ENCODE data around the gene GPC6.

Gene GPC6

GRCh38 chr13:93996481-93996880 lies 769.9 kb downstream of the GPC6 start:
- no peak for TF ChIP-seq GATA3 (IDR thresholded peaks at IDR 0.05; ENCODE audit: low read depth, low read length)
- no peak for TF ChIP-seq GATA2 (IDR thresholded peaks at IDR 0.05; ENCODE audit: low read depth, low read length)

GRCh38 chr13:94006296-94006695 lies 779.7 kb downstream of the GPC6 start:
- no peak for TF ChIP-seq GATA2 (IDR thresholded peaks at IDR 0.05; ENCODE audit: low read depth, low read length)
- no peak for TF ChIP-seq GATA3 (IDR thresholded peaks at IDR 0.05; ENCODE audit: low read depth, low read length)

- TF ChIP-seq GATA2 (IDR thresholded peaks at IDR 0.05; ENCODE audit: low read depth, low read length) (no peak), GATA3 (IDR thresholded peaks at IDR 0.05; ENCODE audit: low read depth, low read length) (no peak)
Measured at GRCh38 chr13:94007072-94007471, 780.5 kb downstream of the GPC6 start.

- no peak for TF ChIP-seq GATA2 (IDR thresholded peaks at IDR 0.05; ENCODE audit: low read depth, low read length)
- TF ChIP-seq GATA3 (IDR thresholded peaks at IDR 0.05; ENCODE audit: low read depth, low read length) = no peak
Measured at GRCh38 chr13:94009701-94010100, 783.1 kb downstream of the GPC6 start.

GRCh38 chr13:94014461-94014860 lies 787.9 kb downstream of the GPC6 start:
- TF ChIP-seq GATA3 (IDR thresholded peaks at IDR 0.05; ENCODE audit: low read depth, low read length) (no peak), GATA2 (IDR thresholded peaks at IDR 0.05; ENCODE audit: low read depth, low read length) (no peak)

- TF ChIP-seq GATA3 (IDR thresholded peaks at IDR 0.05; ENCODE audit: low read depth, low read length) (no peak), GATA2 (IDR thresholded peaks at IDR 0.05; ENCODE audit: low read depth, low read length) (no peak)
Measured at GRCh38 chr13:94020426-94020825, 793.8 kb downstream of the GPC6 start.

- TF ChIP-seq GATA2 (IDR thresholded peaks at IDR 0.05; ENCODE audit: low read depth, low read length) = no peak
- TF ChIP-seq GATA3 (IDR thresholded peaks at IDR 0.05; ENCODE audit: low read depth, low read length) = no peak
Measured at GRCh38 chr13:94020833-94021232, 794.2 kb downstream of the GPC6 start.

- TF ChIP-seq GATA3 (IDR thresholded peaks at IDR 0.05; ENCODE audit: low read depth, low read length) (no peak), GATA2 (IDR thresholded peaks at IDR 0.05; ENCODE audit: low read depth, low read length) (no peak)
Measured at GRCh38 chr13:94028234-94028633, 801.6 kb downstream of the GPC6 start.

- TF ChIP-seq GATA2 (IDR thresholded peaks at IDR 0.05; ENCODE audit: low read depth, low read length) (no peak), GATA3 (IDR thresholded peaks at IDR 0.05; ENCODE audit: low read depth, low read length) (no peak)
Measured at GRCh38 chr13:94028650-94029049, 802.0 kb downstream of the GPC6 start.

- TF ChIP-seq GATA3 (IDR thresholded peaks at IDR 0.05; ENCODE audit: low read depth, low read length) (no peak), GATA2 (IDR thresholded peaks at IDR 0.05; ENCODE audit: low read depth, low read length) (no peak)
Measured at GRCh38 chr13:94030415-94031119, 804.0 kb downstream of the GPC6 start.

GRCh38 chr13:94031609-94032008 lies 805.0 kb downstream of the GPC6 start:
- TF ChIP-seq GATA3 (IDR thresholded peaks at IDR 0.05; ENCODE audit: low read depth, low read length) (no peak), GATA2 (IDR thresholded peaks at IDR 0.05; ENCODE audit: low read depth, low read length) (no peak)

GRCh38 chr13:94033098-94033497 lies 806.5 kb downstream of the GPC6 start:
- TF ChIP-seq GATA3 (IDR thresholded peaks at IDR 0.05; ENCODE audit: low read depth, low read length) = no peak
- TF ChIP-seq GATA2 (IDR thresholded peaks at IDR 0.05; ENCODE audit: low read depth, low read length) = no peak

GRCh38 chr13:94033830-94034642 lies 807.4 kb downstream of the GPC6 start:
- TF ChIP-seq GATA2 (IDR thresholded peaks at IDR 0.05; ENCODE audit: low read depth, low read length) (no peak), GATA3 (IDR thresholded peaks at IDR 0.05; ENCODE audit: low read depth, low read length) (no peak)

- TF ChIP-seq GATA3 (IDR thresholded peaks at IDR 0.05; ENCODE audit: low read depth, low read length) (no peak), GATA2 (IDR thresholded peaks at IDR 0.05; ENCODE audit: low read depth, low read length) (no peak)
Measured at GRCh38 chr13:94050039-94050438, 823.4 kb downstream of the GPC6 start.

GRCh38 chr13:94050686-94051085 lies 824.1 kb downstream of the GPC6 start:
- TF ChIP-seq GATA2 (IDR thresholded peaks at IDR 0.05; ENCODE audit: low read depth, low read length) = no peak
- no peak for TF ChIP-seq GATA3 (IDR thresholded peaks at IDR 0.05; ENCODE audit: low read depth, low read length)

Data from SH-SY5Y (cell line).